GM12878 (cell line): ENCODE results near the gene CFDP1. TPM values are rescaled to one million over a fixed set of nuclear protein-coding genes. Genes with fewer than 3 reads are reported as not detected.
A peak's percentile ranks its signal among the peaks of the same experiment; 100 is the strongest.

ENCODE experiments used
- BRCA1 ChIP-seq: IDR thresholded peaks from 2 replicates; pipeline ENCODE4 v1.6.1; 2011; ENCODE audit warnings: low read depth, low read length, improper control_type of control experiment
- CEBPB ChIP-seq, 2 experiments: fragments of 150-350 bp in 1 of 2; IDR thresholded peaks; 2 replicates each; pipeline ENCODE4 v1.6.1; 2012 to 2014; ENCODE audit warnings: low read depth in 2 of 2, low read length in 2 of 2, borderline replicate concordance in 1 of 2, inconsistent platforms in 1 of 2
- FOS ChIP-seq: IDR thresholded peaks from 3 replicates; pipeline ENCODE4 v1.6.1; 2011; ENCODE audit warnings: borderline replicate concordance; ENCODE audit not compliant: insufficient read length; ENCODE audit errors: extremely low read depth
- GABPA ChIP-seq: IDR thresholded peaks from 2 replicates; pipeline ENCODE4 v1.6.1; 2014; ENCODE audit warnings: antibody characterized with exemption, low read depth, mild to moderate bottlenecking, inconsistent platforms
- HCFC1 ChIP-seq: fragments of 150-350 bp; IDR thresholded peaks from 2 replicates; pipeline ENCODE4 v1.6.1; 2014; ENCODE audit warnings: low read length
- HDAC2 ChIP-seq: fragments of 200-600 bp; sonication (generic); IDR thresholded peaks from 2 replicates; pipeline ENCODE4 v1.6.1; 2017
- IRF4 ChIP-seq: IDR thresholded peaks from 2 replicates; pipeline ENCODE4 v1.6.1; 2011; ENCODE audit warnings: low read depth, low read length
- LARP7 ChIP-seq: fragments of 450-650 bp; IDR thresholded peaks from 2 replicates; pipeline ENCODE4 v1.6.1; 2017; ENCODE audit warnings: mild to moderate bottlenecking
- NFIC ChIP-seq: IDR thresholded peaks from 2 replicates; pipeline ENCODE4 v1.6.1; 2012; ENCODE audit warnings: low read depth, mild to moderate bottlenecking, inconsistent platforms, low read length, moderate library complexity
- NFYB ChIP-seq: IDR thresholded peaks from 2 replicates; pipeline ENCODE4 v1.6.1; 2011; ENCODE audit warnings: low read depth, mild to moderate bottlenecking, low read length, improper control_type of control experiment, moderate library complexity; ENCODE audit not compliant: insufficient read depth
- NR2C2 ChIP-seq: IDR thresholded peaks from 2 replicates; pipeline ENCODE4 v1.6.1; 2011; ENCODE audit warnings: borderline replicate concordance, low read depth; ENCODE audit not compliant: control insufficient read depth, insufficient read length
- NR2F1 ChIP-seq: fragments of 450-650 bp; conservative IDR thresholded peaks from 2 replicates; pipeline ENCODE4 v1.6.1; 2017; ENCODE audit warnings: mild to moderate bottlenecking
- PAX8 ChIP-seq: fragments of 450-650 bp; IDR thresholded peaks from 2 replicates; pipeline ENCODE4 v1.6.1; 2017; ENCODE audit warnings: mild to moderate bottlenecking, moderate library complexity
- POU2F2 ChIP-seq: IDR thresholded peaks from 3 replicates; pipeline ENCODE4 v1.6.1; 2011; ENCODE audit warnings: low read depth, mild to moderate bottlenecking, low read length, borderline replicate concordance
- RAD51 ChIP-seq: fragments of 450-650 bp; IDR thresholded peaks from 2 replicates; pipeline ENCODE4 v1.6.1; 2016; ENCODE audit warnings: moderate library complexity, mild to moderate bottlenecking, inconsistent platforms
- SP1 ChIP-seq: IDR thresholded peaks from one replicate; pipeline ENCODE4 v1.6.1; 2011; ENCODE audit warnings: low read depth, low read length
- TCF3 ChIP-seq: IDR thresholded peaks from 2 replicates; pipeline ENCODE4 v1.6.1; 2012; ENCODE audit warnings: low read depth, mild to moderate bottlenecking, low read length, borderline replicate concordance; ENCODE audit not compliant: insufficient read depth
- ZBED1 ChIP-seq: IDR thresholded peaks from 2 replicates; pipeline ENCODE4 v1.6.1; 2016; ENCODE audit warnings: borderline replicate concordance
- polyA plus RNA-seq, 11 experiments: library from polyadenylated mRNA; depleted of rRNA in 4 of 11; unstranded in 6 of 11; stranded (reverse) in 5 of 11; fragments of >200 nt; fragmentation: Nextera tagmentation in 4 of 11; fragmentation: Illumina TruSeq in 1 of 11; extraction: Ambion mirVana in 4 of 11; extraction: Trizol in 1 of 11; gene quantifications; 1 replicate in 1 of 11; 2 replicates in 10 of 11; pipeline versions ENCODE4 v1.2.1 to v1.2.3, GENCODE V29; 2011 to 2016; ENCODE audit warnings: inconsistent platforms in 2 of 11, missing spikeins in 2 of 11, low read depth in 1 of 11
- total RNA-seq, 4 experiments: library from RNA; depleted of rRNA in 3 of 4; stranded (reverse); fragments of >200 nt in 3 of 4; fragmentation: Illumina TruSeq in 1 of 4; extraction: Trizol in 1 of 4; gene quantifications; 2 replicates each; pipeline versions ENCODE4 v1.2.1 to v1.2.3, GENCODE V29; 2013 to 2021
- TF ChIP-seq, protein P1 (sequence below): fragments of 450-650 bp; conservative IDR thresholded peaks from 2 replicates; pipeline ENCODE4 v1.6.1; 2017; ENCODE audit warnings: mild to moderate bottlenecking, moderate library complexity
- TF ChIP-seq, protein P2 (sequence below): IDR thresholded peaks from 2 replicates; pipeline ENCODE4 v1.6.1; 2012; ENCODE audit warnings: low read depth, low read length, improper control_type of control experiment
- TF ChIP-seq, protein P3 (sequence below): fragments of 450-650 bp; IDR thresholded peaks from 2 replicates; pipeline ENCODE4 v1.6.1; 2016; ENCODE audit warnings: mild to moderate bottlenecking, moderate library complexity, borderline replicate concordance
- TF ChIP-seq, protein P4 (sequence below): fragments of 450-650 bp; IDR thresholded peaks from 2 replicates; pipeline ENCODE4 v1.6.1; 2017; ENCODE audit warnings: mild to moderate bottlenecking

CFDP1 gene
- total and polyA plus RNA-seq, 10 of the 15 experiments (the other 5 are each of a cell fraction or from before 2014, with no cell fraction given) = 22.3 to 64.8 (median 36.7) TPM

DNA sequence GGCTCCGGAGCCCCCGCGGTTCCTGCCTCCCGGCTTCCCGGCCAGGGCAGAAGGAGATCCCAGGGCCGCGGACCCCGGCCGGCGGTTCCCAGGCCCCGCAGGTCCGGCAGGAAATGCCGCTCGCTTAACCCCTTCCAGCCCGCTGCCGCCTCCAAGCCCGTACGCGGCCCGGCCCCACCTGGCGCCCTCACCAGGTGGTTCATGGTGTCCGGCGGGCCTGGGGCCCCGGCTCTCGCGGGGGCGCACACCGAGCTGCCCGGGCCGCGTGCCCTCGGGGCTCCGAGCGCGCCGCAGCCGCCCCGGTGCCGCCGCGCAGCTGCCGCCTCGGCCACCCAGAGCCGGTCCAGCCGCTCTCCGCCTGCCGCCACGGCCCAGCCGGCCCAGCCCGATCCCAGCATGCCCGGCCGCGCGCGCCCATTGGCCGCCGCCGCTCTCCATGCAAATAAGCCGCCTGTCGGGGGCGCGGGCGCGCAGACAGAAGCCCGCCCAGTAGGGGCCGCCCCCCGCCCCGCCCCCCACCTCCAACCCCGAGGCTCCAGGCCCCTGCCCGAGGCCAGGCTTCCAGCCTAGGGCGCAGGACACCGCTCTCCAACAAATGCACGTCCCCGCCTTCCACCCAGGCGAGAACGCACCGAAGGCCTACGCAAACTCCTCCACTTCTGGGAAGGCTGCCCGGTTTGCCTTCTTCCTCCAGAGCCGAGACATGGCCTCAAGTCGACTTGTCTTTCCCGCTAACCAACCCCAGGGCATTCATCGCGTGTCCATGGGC, 181.8 kb downstream of the CFDP1 start, which contains the start of gene BCAR1 (continued):
- TF ChIP-seq, protein P1, sequence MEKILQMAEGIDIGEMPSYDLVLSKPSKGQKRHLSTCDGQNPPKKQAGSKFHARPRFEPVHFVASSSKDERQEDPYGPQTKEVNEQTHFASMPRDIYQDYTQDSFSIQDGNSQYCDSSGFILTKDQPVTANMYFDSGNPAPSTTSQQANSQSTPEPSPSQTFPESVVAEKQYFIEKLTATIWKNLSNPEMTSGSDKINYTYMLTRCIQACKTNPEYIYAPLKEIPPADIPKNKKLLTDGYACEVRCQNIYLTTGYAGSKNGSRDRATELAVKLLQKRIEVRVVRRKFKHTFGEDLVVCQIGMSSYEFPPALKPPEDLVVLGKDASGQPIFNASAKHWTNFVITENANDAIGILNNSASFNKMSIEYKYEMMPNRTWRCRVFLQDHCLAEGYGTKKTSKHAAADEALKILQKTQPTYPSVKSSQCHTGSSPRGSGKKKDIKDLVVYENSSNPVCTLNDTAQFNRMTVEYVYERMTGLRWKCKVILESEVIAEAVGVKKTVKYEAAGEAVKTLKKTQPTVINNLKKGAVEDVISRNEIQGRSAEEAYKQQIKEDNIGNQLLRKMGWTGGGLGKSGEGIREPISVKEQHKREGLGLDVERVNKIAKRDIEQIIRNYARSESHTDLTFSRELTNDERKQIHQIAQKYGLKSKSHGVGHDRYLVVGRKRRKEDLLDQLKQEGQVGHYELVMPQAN = peak; percentile 57; the same call in 1 of the 2 replicates
- TF ChIP-seq RAD51 (no peak), NFIC (no peak), CEBPB (IDR thresholded peaks at IDR 0.05; ENCODE audit: borderline replicate concordance in 1 of 2, low read depth in 2 of 2, low read length in 2 of 2) (no peak), NR2F1 (0 out of 2 replicates have a peak, but pooled peaks have one; percentile 38), NR2C2 (no peak), FOS (no peak), LARP7 (peak; percentile 63), HCFC1 (no peak), SP1 (no peak), PAX8 (no peak), POU2F2 (peak; percentile 40; the same call in 1 of the 3 replicates), NFYB (peak; percentile 57; the same call in 1 of the 2 replicates), IRF4 (no peak), HDAC2 (no peak), ZBED1 (no peak), GABPA (no peak), BRCA1 (no peak), TCF3 (0 out of 2 replicates have a peak, but pooled peaks have one; percentile 41)
- TF ChIP-seq, protein P2, sequence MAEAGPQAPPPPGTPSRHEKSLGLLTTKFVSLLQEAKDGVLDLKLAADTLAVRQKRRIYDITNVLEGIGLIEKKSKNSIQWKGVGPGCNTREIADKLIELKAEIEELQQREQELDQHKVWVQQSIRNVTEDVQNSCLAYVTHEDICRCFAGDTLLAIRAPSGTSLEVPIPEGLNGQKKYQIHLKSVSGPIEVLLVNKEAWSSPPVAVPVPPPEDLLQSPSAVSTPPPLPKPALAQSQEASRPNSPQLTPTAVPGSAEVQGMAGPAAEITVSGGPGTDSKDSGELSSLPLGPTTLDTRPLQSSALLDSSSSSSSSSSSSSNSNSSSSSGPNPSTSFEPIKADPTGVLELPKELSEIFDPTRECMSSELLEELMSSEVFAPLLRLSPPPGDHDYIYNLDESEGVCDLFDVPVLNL = no peak
- TF ChIP-seq, protein P3, sequence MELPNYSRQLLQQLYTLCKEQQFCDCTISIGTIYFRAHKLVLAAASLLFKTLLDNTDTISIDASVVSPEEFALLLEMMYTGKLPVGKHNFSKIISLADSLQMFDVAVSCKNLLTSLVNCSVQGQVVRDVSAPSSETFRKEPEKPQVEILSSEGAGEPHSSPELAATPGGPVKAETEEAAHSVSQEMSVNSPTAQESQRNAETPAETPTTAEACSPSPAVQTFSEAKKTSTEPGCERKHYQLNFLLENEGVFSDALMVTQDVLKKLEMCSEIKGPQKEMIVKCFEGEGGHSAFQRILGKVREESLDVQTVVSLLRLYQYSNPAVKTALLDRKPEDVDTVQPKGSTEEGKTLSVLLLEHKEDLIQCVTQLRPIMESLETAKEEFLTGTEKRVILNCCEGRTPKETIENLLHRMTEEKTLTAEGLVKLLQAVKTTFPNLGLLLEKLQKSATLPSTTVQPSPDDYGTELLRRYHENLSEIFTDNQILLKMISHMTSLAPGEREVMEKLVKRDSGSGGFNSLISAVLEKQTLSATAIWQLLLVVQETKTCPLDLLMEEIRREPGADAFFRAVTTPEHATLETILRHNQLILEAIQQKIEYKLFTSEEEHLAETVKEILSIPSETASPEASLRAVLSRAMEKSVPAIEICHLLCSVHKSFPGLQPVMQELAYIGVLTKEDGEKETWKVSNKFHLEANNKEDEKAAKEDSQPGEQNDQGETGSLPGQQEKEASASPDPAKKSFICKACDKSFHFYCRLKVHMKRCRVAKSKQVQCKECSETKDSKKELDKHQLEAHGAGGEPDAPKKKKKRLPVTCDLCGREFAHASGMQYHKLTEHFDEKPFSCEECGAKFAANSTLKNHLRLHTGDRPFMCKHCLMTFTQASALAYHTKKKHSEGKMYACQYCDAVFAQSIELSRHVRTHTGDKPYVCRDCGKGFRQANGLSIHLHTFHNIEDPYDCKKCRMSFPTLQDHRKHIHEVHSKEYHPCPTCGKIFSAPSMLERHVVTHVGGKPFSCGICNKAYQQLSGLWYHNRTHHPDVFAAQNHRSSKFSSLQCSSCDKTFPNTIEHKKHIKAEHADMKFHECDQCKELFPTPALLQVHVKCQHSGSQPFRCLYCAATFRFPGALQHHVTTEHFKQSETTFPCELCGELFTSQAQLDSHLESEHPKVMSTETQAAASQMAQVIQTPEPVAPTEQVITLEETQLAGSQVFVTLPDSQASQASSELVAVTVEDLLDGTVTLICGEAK = no peak
- TF ChIP-seq, protein P4, sequence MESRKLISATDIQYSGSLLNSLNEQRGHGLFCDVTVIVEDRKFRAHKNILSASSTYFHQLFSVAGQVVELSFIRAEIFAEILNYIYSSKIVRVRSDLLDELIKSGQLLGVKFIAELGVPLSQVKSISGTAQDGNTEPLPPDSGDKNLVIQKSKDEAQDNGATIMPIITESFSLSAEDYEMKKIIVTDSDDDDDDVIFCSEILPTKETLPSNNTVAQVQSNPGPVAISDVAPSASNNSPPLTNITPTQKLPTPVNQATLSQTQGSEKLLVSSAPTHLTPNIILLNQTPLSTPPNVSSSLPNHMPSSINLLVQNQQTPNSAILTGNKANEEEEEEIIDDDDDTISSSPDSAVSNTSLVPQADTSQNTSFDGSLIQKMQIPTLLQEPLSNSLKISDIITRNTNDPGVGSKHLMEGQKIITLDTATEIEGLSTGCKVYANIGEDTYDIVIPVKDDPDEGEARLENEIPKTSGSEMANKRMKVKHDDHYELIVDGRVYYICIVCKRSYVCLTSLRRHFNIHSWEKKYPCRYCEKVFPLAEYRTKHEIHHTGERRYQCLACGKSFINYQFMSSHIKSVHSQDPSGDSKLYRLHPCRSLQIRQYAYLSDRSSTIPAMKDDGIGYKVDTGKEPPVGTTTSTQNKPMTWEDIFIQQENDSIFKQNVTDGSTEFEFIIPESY = no peak
